ENCODE measurements around the gene TMEM271.

Gene TMEM271

DNA sequence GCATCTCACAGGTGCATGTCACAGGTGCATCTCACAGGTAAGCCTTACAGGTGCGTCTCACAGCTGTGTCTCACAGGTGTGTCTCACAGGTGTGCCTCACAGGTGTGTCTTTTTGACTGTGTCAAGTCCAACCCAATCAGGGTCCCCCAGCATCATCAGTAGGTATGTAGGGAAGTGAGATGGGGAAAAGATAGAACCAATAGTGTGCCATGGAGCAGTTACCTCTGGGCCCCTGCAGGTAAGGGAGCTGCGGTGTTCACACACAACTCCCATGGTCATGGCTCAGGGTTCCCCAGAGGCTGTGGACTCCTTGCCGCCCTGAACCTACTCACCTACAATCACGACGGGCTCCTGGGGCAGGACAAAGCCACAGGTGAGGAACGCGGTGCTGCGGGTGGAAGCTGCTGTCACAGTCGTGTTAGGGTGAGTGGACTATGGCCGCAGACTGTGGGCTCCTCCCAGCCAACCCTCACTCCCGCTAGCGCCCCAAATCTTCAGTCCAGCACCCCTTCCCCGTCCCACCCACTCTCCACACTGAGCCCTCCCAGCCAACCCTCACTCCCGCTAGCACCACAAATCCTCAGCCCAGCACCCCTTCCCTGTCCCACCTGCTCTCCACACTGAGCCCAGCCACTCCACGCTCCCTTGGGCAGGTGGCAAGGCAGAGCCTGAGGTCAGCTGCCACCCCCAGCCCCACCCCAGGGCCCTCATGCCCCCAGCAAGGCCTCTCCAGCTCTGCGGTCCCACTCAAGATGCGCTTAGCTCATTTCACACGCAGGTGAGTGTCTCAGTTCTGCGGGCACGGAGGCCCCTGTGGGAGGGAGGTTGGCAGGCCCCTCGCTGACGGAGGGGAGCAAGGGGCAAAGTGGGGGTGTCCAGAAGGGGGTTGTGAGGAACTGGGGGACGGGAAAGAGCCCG lies 47.2 kb upstream of the TMEM271 start:
- no peaks in the 10 kb centered on the region for H3K79me2 ChIP-seq (ENCODE audit: insufficient read depth, low read depth)
- H2AFZ ChIP-seq (ENCODE audit: low read depth) = no peak overlapping the region
- no peaks in the 10 kb centered on the region for H4K20me1 ChIP-seq (ENCODE audit: insufficient read depth)
- no peaks in the 10 kb centered on the region; the same call in 1 of the 2 replicates for H3K27me3 ChIP-seq (ENCODE audit: insufficient read depth, low read depth)
- no peak overlapping the region for H3K9ac ChIP-seq
- no peak overlapping the region for H3K4me3 ChIP-seq (IDR thresholded peaks at IDR 0.05; ENCODE audit: insufficient read depth, low read depth, low read length)
- no peak overlapping the region for H3K27ac ChIP-seq
- no peaks in the 10 kb centered on the region for H3K36me3 ChIP-seq (ENCODE audit: insufficient read depth)
- TF ChIP-seq, protein P1, sequence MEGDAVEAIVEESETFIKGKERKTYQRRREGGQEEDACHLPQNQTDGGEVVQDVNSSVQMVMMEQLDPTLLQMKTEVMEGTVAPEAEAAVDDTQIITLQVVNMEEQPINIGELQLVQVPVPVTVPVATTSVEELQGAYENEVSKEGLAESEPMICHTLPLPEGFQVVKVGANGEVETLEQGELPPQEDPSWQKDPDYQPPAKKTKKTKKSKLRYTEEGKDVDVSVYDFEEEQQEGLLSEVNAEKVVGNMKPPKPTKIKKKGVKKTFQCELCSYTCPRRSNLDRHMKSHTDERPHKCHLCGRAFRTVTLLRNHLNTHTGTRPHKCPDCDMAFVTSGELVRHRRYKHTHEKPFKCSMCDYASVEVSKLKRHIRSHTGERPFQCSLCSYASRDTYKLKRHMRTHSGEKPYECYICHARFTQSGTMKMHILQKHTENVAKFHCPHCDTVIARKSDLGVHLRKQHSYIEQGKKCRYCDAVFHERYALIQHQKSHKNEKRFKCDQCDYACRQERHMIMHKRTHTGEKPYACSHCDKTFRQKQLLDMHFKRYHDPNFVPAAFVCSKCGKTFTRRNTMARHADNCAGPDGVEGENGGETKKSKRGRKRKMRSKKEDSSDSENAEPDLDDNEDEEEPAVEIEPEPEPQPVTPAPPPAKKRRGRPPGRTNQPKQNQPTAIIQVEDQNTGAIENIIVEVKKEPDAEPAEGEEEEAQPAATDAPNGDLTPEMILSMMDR (conservative IDR thresholded peaks at IDR 0.05; ENCODE audit: low read depth, low read length) = no peak
- H3K4me1 ChIP-seq (ENCODE audit: low read depth, poor library complexity, severe bottlenecking) = no peaks in the 10 kb centered on the region
- no peak overlapping the region for H3K4me2 ChIP-seq

GRCh38 chr4:622071-622995 lies 46.2 kb upstream of the TMEM271 start:
- H3K4me2 ChIP-seq = no peak overlapping the region
- H3K36me3 ChIP-seq (ENCODE audit: insufficient read depth) = no peaks in the 10 kb centered on the region
- no peaks in the 10 kb centered on the region; the same call in 1 of the 2 replicates for H3K27me3 ChIP-seq (ENCODE audit: insufficient read depth, low read depth)
- H3K79me2 ChIP-seq (ENCODE audit: insufficient read depth, low read depth) = no peaks in the 10 kb centered on the region
- TF ChIP-seq, protein P1 (conservative IDR thresholded peaks at IDR 0.05; ENCODE audit: low read depth, low read length) = no peak
- no peak overlapping the region for H3K4me3 ChIP-seq (IDR thresholded peaks at IDR 0.05; ENCODE audit: insufficient read depth, low read depth, low read length)
- no peaks in the 10 kb centered on the region for H3K4me1 ChIP-seq (ENCODE audit: low read depth, poor library complexity, severe bottlenecking)
- H3K9ac ChIP-seq = no peak overlapping the region
- H4K20me1 ChIP-seq (ENCODE audit: insufficient read depth) = no peaks in the 10 kb centered on the region
- H3K27ac ChIP-seq = no peak overlapping the region
- no peak overlapping the region for H2AFZ ChIP-seq (ENCODE audit: low read depth)

GRCh38 chr4:621296-622070 lies 45.4 kb upstream of the TMEM271 start:
- H3K9ac ChIP-seq = no peak overlapping the region
- TF ChIP-seq, protein P1 (conservative IDR thresholded peaks at IDR 0.05; ENCODE audit: low read depth, low read length) = no peak
- H3K4me2 ChIP-seq = no peak overlapping the region
- H3K36me3 ChIP-seq (ENCODE audit: insufficient read depth) = no peaks in the 10 kb centered on the region
- no peaks in the 10 kb centered on the region for H4K20me1 ChIP-seq (ENCODE audit: insufficient read depth)
- H3K4me1 ChIP-seq (ENCODE audit: low read depth, poor library complexity, severe bottlenecking) = no peaks in the 10 kb centered on the region
- H3K79me2 ChIP-seq (ENCODE audit: insufficient read depth, low read depth) = no peaks in the 10 kb centered on the region
- no peak overlapping the region for H3K4me3 ChIP-seq (IDR thresholded peaks at IDR 0.05; ENCODE audit: insufficient read depth, low read depth, low read length)
- H2AFZ ChIP-seq (ENCODE audit: low read depth) = no peak overlapping the region
- H3K27me3 ChIP-seq (ENCODE audit: insufficient read depth, low read depth) = no peaks in the 10 kb centered on the region; the same call in 1 of the 2 replicates
- H3K27ac ChIP-seq = no peak overlapping the region

- no peak overlapping the region for H3K4me2 ChIP-seq
- no peak overlapping the region for H3K9ac ChIP-seq
- H2AFZ ChIP-seq (ENCODE audit: low read depth) = no peak overlapping the region
- no peaks in the 10 kb centered on the region for H3K4me1 ChIP-seq (ENCODE audit: low read depth, poor library complexity, severe bottlenecking)
- no peaks in the 10 kb centered on the region for H4K20me1 ChIP-seq (ENCODE audit: insufficient read depth)
- H3K27me3 ChIP-seq (ENCODE audit: insufficient read depth, low read depth) = no peaks in the 10 kb centered on the region; the same call in 1 of the 2 replicates
- H3K79me2 ChIP-seq (ENCODE audit: insufficient read depth, low read depth) = no peaks in the 10 kb centered on the region
- no peak overlapping the region for H3K4me3 ChIP-seq (IDR thresholded peaks at IDR 0.05; ENCODE audit: insufficient read depth, low read depth, low read length)
- no peaks in the 10 kb centered on the region for H3K36me3 ChIP-seq (ENCODE audit: insufficient read depth)
- TF ChIP-seq, protein P1 (conservative IDR thresholded peaks at IDR 0.05; ENCODE audit: low read depth, low read length) = no peak
- H3K27ac ChIP-seq = no peak overlapping the region
Measured at GRCh38 chr4:620851-621261, 44.8 kb upstream of the TMEM271 start.
